ENCODE data around the gene STAT5B.
A peak's percentile ranks its signal among the peaks of the same experiment; 100 is the strongest.
"Not testable (repeated sequence)": the region's sequence is repeated elsewhere in the genome, so short reads cannot be mapped to it uniquely, and the experiment has no call there.

Gene STAT5B

GRCh38 chr17:42264366-42264765, 11.8 kb downstream of the STAT5B start:
- DNase-seq: not testable (repeated sequence)

DNA sequence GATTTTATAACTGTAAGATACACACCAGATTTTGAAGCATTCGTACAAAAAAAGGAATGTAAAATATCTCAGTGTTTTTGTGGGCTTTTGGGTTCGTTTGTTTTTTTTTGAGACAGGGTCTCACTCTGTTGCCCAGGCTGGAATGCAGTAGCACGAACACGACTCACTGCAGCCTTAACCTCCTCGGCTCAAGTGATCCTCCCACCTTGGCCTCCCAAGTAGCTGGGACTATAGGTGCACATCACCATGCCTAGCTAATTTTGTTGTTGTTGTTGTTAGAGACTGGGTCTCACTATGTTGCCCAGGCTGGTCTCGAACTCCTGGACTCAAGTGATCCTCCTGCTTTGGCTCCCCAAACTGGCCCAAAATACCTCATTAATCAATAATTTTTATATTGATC, 15.9 kb downstream of the STAT5B start:
- no peak for DNase-seq

GRCh38 chr17:42255445-42255844, 20.7 kb downstream of the STAT5B start:
- no peak for DNase-seq

DNA sequence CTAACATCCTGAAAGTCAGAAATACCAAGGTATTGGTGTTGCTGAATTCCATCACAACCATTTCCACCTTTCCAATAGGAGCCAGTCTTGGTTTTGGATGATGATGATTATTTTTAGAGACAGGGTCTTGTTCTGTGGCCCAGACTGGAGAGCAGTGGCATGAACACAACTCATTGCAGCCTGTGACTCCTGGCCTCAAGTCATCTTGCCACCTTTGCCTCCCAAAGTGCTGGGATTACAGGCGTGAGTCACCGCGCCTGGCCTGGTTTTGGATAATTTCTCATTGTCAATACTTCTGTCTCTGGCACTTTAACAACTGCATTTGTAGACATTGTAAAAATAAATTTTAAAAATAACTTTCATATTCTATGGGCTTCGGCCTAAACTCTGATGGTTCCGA, 22.6 kb downstream of the STAT5B start:
- no peak for DNase-seq

- DNase-seq: no peak
Observed at GRCh38 chr17:42252597-42253550, 23.3 kb downstream of the STAT5B start.

DNA sequence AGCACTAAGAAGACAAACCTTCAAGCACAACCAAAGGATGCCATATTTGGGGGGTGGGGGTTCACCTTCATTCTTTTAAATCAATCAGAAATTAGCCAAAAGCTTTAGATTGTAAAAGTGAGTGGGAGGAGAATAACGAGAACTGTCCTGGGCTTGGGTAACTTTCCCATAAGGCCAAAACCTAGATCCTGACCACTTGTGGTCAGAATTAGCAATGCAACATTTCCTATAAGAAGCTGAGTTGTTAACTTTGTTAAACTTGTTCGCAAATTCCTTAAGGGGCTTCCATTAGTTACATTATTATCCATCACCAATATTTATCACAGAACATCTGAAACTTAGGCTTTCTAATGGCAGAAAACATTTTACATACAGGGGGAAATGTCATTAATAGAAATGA, 25.1 kb downstream of the STAT5B start:
- no peak for DNase-seq

GRCh38 chr17:42249681-42250446, 26.3 kb downstream of the STAT5B start:
- peak; percentile 23 for DNase-seq

DNA sequence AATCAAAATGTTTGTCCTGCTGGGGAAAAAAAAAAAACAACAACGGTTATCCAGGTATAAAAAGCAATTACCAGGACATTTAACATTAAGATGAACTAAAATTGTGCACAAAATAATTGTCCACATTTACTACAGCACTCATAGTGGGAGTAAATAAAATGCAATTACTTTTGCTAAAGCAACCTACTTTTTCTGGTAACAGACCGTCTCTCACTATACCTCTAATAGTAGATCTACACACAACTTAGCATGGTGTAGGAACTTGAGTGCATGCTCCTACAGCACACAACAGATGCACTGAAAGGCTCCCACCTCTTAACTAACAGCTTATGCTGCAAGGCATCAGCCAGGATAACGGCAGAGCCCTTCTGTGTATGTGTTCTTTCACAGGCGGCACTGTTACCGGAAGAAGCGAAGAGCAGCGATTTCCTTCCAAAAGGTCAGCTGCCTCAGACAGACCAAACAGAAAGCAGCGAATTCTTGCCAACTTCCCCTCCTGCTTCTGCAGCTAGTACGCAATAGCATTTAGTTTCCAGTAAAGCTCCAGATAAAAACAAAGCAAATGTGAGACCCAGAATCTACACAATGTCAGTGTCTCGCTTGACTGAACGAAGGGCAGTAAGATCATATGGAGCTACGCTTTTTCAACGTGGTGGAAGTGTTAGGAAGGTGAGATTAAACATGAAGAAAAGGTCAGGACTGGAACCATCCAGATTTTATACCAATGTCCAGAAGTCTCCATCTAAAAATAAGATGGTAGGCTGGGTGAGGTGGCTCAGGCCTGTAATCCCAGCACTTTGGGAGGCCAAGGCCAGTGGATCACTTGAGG, 27.6 kb downstream of the STAT5B start:
- DNase-seq: peak; percentile 62

GRCh38 chr17:42247734-42248133, 28.5 kb downstream of the STAT5B start:
- DNase-seq: no peak

DNA sequence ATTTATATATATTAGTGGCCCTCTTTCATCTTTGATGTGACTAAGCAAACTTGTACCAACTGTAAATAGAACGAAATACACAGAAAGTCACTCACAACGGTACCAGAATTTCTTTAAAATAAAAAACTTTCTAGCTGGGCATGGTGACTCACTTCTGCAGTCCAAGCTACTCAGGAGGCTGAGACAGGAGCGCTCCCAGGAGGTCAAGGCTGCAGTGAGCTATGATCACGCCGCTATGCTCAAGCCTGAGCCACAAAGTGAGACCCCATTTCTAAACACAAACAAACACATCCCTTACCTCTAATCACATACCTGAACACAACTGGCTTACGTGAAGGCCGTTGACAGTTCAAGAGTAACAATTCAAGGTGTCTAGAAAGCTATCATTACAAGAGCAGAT, 29.7 kb downstream of the STAT5B start:
- no peak for DNase-seq

DNA sequence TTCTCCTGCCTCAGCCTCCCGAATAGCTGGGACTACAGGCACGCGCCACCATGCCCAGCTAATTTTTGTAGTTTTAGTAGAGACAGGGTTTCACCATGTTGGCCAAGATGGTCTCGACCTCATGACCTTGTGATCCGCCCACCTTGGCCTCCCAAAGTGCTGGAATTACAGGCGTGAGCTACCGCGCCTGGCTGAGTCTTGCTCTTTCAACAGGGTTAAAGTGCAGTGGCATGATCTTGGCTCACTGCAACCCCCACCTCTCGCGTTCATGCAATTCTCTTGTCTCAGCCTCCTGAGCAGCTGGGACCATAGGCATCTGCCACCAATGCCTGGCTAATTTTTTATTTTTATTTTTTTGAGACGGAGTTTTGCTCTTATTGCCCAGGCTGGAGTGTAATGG, 31.0 kb downstream of the STAT5B start:
- DNase-seq: not testable (repeated sequence)

DNA sequence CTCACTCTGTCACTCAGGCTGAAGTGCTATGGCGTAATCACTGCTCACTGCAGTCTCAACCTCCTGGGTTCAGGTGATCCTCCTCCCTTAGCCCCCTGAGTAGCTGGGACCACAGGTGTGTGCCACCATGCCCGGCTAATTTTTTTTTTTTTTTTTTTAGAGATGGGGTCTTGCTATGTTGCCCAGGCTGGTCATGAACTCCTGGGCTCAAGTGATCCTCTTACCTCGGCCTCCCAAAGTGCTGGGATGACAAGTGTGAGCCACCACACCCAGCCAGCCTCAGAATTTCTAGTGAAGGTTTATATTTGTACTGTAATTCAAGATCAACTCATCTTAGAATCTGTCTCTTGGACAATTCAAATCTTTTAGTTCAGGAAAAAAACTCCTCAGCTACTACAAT, 32.1 kb downstream of the STAT5B start:
- DNase-seq: not testable (repeated sequence)

- no peak for DNase-seq
Observed at GRCh38 chr17:42243493-42243982, 32.7 kb downstream of the STAT5B start.

- DNase-seq: no peak
Observed at GRCh38 chr17:42241871-42242270, 34.3 kb downstream of the STAT5B start.

DNA sequence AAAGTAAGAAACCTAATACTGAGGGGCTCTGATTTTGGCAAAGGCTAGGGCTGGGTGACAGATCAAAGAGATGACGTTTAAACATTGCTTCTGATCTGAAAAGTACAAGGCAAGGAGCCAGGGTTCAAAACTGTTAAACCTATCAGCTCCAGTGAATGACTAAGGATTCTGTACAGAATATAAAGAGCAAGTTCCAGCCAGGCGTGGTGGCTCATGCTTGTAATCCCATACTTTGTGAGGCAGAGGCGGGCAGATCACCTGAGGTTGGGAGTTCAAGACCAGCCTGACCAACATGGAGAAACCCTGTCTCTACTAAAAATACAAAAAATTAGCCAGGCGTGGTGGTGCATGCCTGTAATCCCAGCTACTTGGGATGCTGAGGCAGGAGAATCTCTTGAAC, 35.3 kb downstream of the STAT5B start:
- DNase-seq: not testable (repeated sequence)

- no peak for DNase-seq
Observed at GRCh38 chr17:42240201-42240600, 36.0 kb downstream of the STAT5B start.

DNA sequence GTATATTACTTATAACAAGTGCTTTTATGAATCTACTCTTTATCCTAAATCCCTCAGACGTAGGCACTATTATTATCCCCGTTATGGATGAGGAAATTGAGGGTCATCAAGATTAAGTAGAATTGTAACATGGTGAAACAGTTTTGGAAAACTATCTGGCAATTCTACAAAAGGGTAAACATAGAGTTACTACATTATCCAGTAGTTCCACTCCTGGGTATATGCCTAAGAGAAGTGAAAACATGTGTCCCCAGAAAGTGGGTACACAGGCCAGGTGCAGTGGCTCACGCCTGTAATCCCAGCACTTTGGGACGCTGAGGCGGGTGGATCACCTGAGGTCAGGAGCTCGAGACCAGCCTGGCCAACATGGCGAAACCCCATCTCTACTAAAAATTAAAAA, 36.6 kb downstream of the STAT5B start:
- DNase-seq: not testable (repeated sequence)

GRCh38 chr17:42236760-42237159, 39.4 kb downstream of the STAT5B start:
- DNase-seq: no peak

GRCh38 chr17:42233994-42234393, 42.2 kb downstream of the STAT5B start:
- no peak for DNase-seq

DNA sequence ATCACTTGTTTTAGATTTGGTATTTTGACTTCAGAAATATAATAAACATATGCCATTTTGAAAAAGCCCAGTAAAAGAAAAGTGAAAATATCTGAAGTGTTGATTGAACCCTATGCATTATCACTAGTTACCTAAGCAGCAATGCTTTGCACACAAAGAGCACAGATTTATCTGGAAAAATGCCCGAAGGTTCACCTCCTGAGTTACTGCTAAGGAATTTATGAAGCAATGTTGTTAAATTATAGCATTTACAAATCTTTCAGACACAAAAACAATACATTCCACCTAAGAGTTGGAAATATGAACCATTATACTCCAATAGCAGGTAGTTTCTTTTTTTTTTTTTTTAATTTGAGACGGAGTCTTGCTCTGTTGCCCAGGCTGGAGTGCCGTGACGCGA, 43.0 kb downstream of the STAT5B start:
- no peak for DNase-seq

- no peak for DNase-seq
Observed at GRCh38 chr17:42230225-42230624, 46.0 kb downstream of the STAT5B start.

GRCh38 chr17:42227849-42228700, 48.1 kb downstream of the STAT5B start:
- no peak for DNase-seq

Measured in activated T-cell treated with anti-CD3 and anti-CD28 coated beads for 4 hours (primary cell).